ENCODE results near the gene NLRC5.

The NLRC5 gene

GRCh38 chr16:57131351-57131970, 142.1 kb downstream of the NLRC5 start:
- TF ChIP-seq CTCF (conservative IDR thresholded peaks at IDR 0.05) = no peak
- H3K27ac ChIP-seq = no peak overlapping the region

- TF ChIP-seq CTCF (conservative IDR thresholded peaks at IDR 0.05) = no peak
- H3K27ac ChIP-seq = 0 out of 2 replicates have a peak overlapping the region, but pooled peaks have one; percentile 9
Measured at GRCh38 chr16:57132470-57132869, 143.1 kb downstream of the NLRC5 start.

- H3K27ac ChIP-seq = no peak overlapping the region
- no peak for TF ChIP-seq CTCF (conservative IDR thresholded peaks at IDR 0.05)
Measured at GRCh38 chr16:57133031-57133430, 143.7 kb downstream of the NLRC5 start.
